Measurements from ENCODE around the gene KRTAP15-1.

KRTAP15-1 gene

GRCh38 chr21:30478004-30478403 lies 37.9 kb downstream of the KRTAP15-1 start (continued):
- no peak for TF ChIP-seq PRDM2 (tag by site-specific recombination; IDR thresholded peaks at IDR 0.05; ENCODE audit: borderline replicate concordance)
- TF ChIP-seq, protein P1, sequence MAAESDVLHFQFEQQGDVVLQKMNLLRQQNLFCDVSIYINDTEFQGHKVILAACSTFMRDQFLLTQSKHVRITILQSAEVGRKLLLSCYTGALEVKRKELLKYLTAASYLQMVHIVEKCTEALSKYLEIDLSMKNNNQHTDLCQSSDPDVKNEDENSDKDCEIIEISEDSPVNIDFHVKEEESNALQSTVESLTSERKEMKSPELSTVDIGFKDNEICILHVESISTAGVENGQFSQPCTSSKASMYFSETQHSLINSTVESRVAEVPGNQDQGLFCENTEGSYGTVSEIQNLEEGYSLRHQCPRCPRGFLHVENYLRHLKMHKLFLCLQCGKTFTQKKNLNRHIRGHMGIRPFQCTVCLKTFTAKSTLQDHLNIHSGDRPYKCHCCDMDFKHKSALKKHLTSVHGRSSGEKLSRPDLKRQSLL (tag by site-specific recombination; IDR thresholded peaks at IDR 0.05) = no peak
- TF ChIP-seq ZNF521 (tag by site-specific recombination; IDR thresholded peaks at IDR 0.05) = no peak
- no peak for TF ChIP-seq BCL11A (tag by site-specific recombination; IDR thresholded peaks at IDR 0.05; ENCODE audit: low read depth)
- TF ChIP-seq ZNF558 (tag by site-specific recombination; IDR thresholded peaks at IDR 0.05) = no peak
- TF ChIP-seq ZSCAN5A (tag by site-specific recombination; IDR thresholded peaks at IDR 0.05) = no peak
- TF ChIP-seq ZFP69B (tag by site-specific recombination; IDR thresholded peaks at IDR 0.05) = no peak
- TF ChIP-seq ZNF548 (tag by site-specific recombination; IDR thresholded peaks at IDR 0.05) = no peak
- no peak for TF ChIP-seq ZNF398 (tag by site-specific recombination; IDR thresholded peaks at IDR 0.05)
- TF ChIP-seq ZNF529 (tag by site-specific recombination; IDR thresholded peaks at IDR 0.05; ENCODE audit: insufficient replicate concordance) = no peak
- TF ChIP-seq ZNF423 (tag by site-specific recombination; IDR thresholded peaks at IDR 0.05) = no peak
- TF ChIP-seq ZNF658 (tag by site-specific recombination; IDR thresholded peaks at IDR 0.05) = no peak

DNA sequence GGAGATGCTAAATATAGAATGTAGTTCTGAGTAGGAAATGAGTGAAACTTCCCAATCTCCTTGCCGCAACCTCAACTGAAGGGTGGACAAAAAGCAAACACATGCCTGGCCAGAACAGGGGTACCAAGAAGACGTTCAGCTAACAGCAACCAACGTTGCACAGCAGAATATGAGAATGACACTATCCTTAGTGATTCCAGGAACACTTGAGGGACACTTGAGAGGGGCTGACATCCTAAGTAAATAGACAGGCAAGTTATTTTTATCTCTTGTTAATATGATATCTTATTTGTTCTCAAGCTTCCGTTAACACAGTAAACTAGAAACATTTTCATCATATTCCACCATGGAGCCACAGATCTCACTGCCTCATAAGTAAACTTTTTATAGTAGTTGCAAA lies 39.2 kb downstream of the KRTAP15-1 start:
- no peaks in the 10 kb centered on the region for H3K9me3 ChIP-seq (ENCODE audit: control insufficient read depth, insufficient read depth, low read depth, low read length)
- ChIA-PET POLR2A (no interaction called here), CTCF (no interaction called here)
- no peak for TF ChIP-seq FEZF1 (tag by site-specific recombination; IDR thresholded peaks at IDR 0.05)
- no peak for TF ChIP-seq ZNF660 (tag by site-specific recombination; IDR thresholded peaks at IDR 0.05)
- TF ChIP-seq ZFHX2 (tag by site-specific recombination; conservative IDR thresholded peaks at IDR 0.05) = no peak
- no peak for TF ChIP-seq ZNF514 (tag by site-specific recombination; IDR thresholded peaks at IDR 0.05)
- TF ChIP-seq TRIM28 (IDR thresholded peaks at IDR 0.05; ENCODE audit: borderline replicate concordance, low read length) = no peak
- no peak for TF ChIP-seq ZNF202 (tag by site-specific recombination; IDR thresholded peaks at IDR 0.05; ENCODE audit: borderline replicate concordance)
- no peak for TF ChIP-seq ZNF174 (tag by site-specific recombination; IDR thresholded peaks at IDR 0.05)
- no peak for TF ChIP-seq GLIS1 (tag by site-specific recombination; IDR thresholded peaks at IDR 0.05)
- TF ChIP-seq, protein P2, sequence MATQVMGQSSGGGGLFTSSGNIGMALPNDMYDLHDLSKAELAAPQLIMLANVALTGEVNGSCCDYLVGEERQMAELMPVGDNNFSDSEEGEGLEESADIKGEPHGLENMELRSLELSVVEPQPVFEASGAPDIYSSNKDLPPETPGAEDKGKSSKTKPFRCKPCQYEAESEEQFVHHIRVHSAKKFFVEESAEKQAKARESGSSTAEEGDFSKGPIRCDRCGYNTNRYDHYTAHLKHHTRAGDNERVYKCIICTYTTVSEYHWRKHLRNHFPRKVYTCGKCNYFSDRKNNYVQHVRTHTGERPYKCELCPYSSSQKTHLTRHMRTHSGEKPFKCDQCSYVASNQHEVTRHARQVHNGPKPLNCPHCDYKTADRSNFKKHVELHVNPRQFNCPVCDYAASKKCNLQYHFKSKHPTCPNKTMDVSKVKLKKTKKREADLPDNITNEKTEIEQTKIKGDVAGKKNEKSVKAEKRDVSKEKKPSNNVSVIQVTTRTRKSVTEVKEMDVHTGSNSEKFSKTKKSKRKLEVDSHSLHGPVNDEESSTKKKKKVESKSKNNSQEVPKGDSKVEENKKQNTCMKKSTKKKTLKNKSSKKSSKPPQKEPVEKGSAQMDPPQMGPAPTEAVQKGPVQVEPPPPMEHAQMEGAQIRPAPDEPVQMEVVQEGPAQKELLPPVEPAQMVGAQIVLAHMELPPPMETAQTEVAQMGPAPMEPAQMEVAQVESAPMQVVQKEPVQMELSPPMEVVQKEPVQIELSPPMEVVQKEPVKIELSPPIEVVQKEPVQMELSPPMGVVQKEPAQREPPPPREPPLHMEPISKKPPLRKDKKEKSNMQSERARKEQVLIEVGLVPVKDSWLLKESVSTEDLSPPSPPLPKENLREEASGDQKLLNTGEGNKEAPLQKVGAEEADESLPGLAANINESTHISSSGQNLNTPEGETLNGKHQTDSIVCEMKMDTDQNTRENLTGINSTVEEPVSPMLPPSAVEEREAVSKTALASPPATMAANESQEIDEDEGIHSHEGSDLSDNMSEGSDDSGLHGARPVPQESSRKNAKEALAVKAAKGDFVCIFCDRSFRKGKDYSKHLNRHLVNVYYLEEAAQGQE (tag by site-specific recombination; IDR thresholded peaks at IDR 0.05) = no peak

More for the DNA sequence above, 39.2 kb downstream of the KRTAP15-1 start:
- Histone ChIP-seq H3K4me1 (ENCODE audit: control insufficient read depth, insufficient read depth, low read length) (no peaks in the 10 kb centered on the region), H3K36me3 (ENCODE audit: control insufficient read depth in 2 of 2, insufficient read depth in 1 of 2, low read length in 2 of 2) (no peaks in the 10 kb centered on the region), H3K27ac (ENCODE audit: extremely low read depth, low read depth, low read length) (no peak overlapping the region), H3K4me3 (ENCODE audit: low read depth, low read length) (no peak overlapping the region)

All from HEK293 (cell line).